Measurements from ENCODE around the gene EID3. TPM values are rescaled to one million over a fixed set of nuclear protein-coding genes. Genes with fewer than 3 reads are reported as not detected.

The EID3 gene
- total RNA-seq (1 to 10 TPM; 1.9 to 6.4 TPM), polyA plus RNA-seq (under 1 TPM; 0.17 to 0.46 TPM)

DNA sequence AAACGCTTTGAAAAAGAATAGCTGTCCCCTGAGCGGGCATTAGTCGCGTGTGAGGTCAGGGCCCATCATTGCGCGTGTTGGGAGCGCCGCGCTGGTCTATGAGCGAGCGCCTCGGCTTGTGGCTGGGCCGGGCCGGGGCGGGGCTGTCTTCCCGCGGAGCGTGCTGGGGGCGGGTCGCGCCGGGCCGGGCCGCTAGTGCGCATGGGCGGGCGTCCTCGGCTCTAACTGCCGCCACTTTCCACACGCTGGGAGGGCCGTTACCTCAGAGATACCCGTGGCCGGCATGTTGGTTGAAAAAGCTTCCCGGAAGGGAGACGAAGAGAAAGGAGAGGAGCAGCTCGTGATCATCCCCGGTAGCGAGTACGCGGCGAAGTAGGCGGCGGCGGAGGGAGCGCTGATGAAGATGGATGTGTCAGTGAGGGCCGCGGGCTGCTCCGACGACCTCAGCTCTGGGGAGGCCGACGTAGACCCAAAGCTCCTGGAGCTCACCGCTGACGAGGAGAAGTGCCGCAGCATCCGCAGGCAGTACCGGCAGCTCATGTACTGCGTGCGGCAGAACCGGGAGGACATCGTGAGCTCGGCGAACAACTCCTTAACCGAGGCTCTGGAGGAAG is at the start of gene EID3:
Gene EID3, plus strand, starts transcription at position 202 of the 614 bp plus-strand sequence. Its CDS starts 196 bp downstream, at position 398.
- TF ChIP-seq YY1 (IDR thresholded peaks at IDR 0.05) (peak; percentile 11), GABPA (IDR thresholded peaks at IDR 0.05 in 1 of 2, conservative IDR thresholded peaks at IDR 0.05 in 1 of 2) (no peak), NR2F2 (IDR thresholded peaks at IDR 0.05) (no peak), SP1 (IDR thresholded peaks at IDR 0.05) (no peak), HNF4A (conservative IDR thresholded peaks at IDR 0.05) (no peak)
- TF ChIP-seq, protein P1, sequence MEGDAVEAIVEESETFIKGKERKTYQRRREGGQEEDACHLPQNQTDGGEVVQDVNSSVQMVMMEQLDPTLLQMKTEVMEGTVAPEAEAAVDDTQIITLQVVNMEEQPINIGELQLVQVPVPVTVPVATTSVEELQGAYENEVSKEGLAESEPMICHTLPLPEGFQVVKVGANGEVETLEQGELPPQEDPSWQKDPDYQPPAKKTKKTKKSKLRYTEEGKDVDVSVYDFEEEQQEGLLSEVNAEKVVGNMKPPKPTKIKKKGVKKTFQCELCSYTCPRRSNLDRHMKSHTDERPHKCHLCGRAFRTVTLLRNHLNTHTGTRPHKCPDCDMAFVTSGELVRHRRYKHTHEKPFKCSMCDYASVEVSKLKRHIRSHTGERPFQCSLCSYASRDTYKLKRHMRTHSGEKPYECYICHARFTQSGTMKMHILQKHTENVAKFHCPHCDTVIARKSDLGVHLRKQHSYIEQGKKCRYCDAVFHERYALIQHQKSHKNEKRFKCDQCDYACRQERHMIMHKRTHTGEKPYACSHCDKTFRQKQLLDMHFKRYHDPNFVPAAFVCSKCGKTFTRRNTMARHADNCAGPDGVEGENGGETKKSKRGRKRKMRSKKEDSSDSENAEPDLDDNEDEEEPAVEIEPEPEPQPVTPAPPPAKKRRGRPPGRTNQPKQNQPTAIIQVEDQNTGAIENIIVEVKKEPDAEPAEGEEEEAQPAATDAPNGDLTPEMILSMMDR (IDR thresholded peaks at IDR 0.05; ENCODE audit: low read depth, low read length, missing input control) = no peak
- TF ChIP-seq, protein P2, sequence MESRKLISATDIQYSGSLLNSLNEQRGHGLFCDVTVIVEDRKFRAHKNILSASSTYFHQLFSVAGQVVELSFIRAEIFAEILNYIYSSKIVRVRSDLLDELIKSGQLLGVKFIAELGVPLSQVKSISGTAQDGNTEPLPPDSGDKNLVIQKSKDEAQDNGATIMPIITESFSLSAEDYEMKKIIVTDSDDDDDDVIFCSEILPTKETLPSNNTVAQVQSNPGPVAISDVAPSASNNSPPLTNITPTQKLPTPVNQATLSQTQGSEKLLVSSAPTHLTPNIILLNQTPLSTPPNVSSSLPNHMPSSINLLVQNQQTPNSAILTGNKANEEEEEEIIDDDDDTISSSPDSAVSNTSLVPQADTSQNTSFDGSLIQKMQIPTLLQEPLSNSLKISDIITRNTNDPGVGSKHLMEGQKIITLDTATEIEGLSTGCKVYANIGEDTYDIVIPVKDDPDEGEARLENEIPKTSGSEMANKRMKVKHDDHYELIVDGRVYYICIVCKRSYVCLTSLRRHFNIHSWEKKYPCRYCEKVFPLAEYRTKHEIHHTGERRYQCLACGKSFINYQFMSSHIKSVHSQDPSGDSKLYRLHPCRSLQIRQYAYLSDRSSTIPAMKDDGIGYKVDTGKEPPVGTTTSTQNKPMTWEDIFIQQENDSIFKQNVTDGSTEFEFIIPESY (IDR thresholded peaks at IDR 0.05) = no peak
- TF ChIP-seq, protein P3, sequence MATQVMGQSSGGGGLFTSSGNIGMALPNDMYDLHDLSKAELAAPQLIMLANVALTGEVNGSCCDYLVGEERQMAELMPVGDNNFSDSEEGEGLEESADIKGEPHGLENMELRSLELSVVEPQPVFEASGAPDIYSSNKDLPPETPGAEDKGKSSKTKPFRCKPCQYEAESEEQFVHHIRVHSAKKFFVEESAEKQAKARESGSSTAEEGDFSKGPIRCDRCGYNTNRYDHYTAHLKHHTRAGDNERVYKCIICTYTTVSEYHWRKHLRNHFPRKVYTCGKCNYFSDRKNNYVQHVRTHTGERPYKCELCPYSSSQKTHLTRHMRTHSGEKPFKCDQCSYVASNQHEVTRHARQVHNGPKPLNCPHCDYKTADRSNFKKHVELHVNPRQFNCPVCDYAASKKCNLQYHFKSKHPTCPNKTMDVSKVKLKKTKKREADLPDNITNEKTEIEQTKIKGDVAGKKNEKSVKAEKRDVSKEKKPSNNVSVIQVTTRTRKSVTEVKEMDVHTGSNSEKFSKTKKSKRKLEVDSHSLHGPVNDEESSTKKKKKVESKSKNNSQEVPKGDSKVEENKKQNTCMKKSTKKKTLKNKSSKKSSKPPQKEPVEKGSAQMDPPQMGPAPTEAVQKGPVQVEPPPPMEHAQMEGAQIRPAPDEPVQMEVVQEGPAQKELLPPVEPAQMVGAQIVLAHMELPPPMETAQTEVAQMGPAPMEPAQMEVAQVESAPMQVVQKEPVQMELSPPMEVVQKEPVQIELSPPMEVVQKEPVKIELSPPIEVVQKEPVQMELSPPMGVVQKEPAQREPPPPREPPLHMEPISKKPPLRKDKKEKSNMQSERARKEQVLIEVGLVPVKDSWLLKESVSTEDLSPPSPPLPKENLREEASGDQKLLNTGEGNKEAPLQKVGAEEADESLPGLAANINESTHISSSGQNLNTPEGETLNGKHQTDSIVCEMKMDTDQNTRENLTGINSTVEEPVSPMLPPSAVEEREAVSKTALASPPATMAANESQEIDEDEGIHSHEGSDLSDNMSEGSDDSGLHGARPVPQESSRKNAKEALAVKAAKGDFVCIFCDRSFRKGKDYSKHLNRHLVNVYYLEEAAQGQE (IDR thresholded peaks at IDR 0.05) = no peak
- peak; percentile 92 for DNase-seq (ENCODE audit: low spot score)
- peak within 1 kb of the TSS in 1 of 2 donors; percentile 82 for H3K9ac ChIP-seq (ENCODE audit: low read depth in 1 of 2, low read length in 2 of 2)
- peak within 1 kb of the TSS; percentile 46 to 70 for H3K27ac ChIP-seq (ENCODE audit: low read depth in 1 of 2, low read length in 2 of 2)
- peaks cover 10 to 17% (median 11%) of the 10 kb centered on the region in 4 donors for H3K4me1 ChIP-seq (ENCODE audit: control insufficient read depth in 4 of 4, insufficient read depth in 4 of 4, low read length in 3 of 4)
- peaks cover 0 to 1% (median 0%) of the 10 kb centered on the region in 4 donors for H3K36me3 ChIP-seq (ENCODE audit: control insufficient read depth in 4 of 4, insufficient read depth in 3 of 4, low read depth in 1 of 4, low read length in 3 of 4)
- H3K9me3 ChIP-seq (ENCODE audit: control insufficient read depth in 4 of 4, low read length in 3 of 4) = no peaks in the 10 kb centered on the region
- H3K27me3 ChIP-seq (ENCODE audit: control insufficient read depth in 4 of 4, insufficient read depth in 4 of 4, low read length in 3 of 4) = no peaks in the 10 kb centered on the region
- WGBS = 23% methylated on average over 63 of the region's 63 CpGs
- peak within 1 kb of the TSS; percentile 21 to 61 (median 37) for H3K4me3 ChIP-seq (ENCODE audit: low read depth in 1 of 3, low read length in 3 of 3)

DNA sequence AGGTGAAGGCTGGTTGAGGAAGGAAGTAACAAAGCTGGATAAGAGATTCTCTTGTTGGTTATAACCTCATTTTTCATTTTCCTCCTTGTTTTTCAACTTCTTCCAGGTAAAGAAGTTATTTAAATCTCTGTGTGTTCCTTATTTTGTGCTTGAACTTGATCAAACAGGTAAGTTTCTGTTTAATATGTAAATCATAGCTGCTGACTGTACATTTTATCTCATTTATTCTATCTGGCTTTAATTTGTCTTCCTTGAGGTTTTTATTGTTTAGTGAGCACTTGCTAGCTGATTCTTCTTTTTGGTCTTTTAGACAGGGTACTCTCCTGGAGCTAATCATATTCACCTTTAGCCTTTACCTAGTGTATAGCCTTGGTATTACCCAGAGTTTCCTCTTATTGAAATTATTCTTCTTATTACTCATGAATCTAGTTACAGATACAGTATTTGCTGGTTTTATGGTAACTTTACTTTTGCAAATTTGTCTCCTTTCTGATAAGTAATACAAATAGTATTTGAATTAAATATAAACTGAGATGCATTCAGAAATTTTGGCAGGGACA is 45.5 kb upstream of the EID3 start:
- H3K27ac ChIP-seq (ENCODE audit: low read depth in 1 of 2, low read length in 2 of 2) = no peak overlapping the region
- H3K9ac ChIP-seq (ENCODE audit: low read depth in 1 of 2, low read length in 2 of 2) = no peak overlapping the region
- H3K4me1 ChIP-seq (ENCODE audit: control insufficient read depth in 4 of 4, insufficient read depth in 4 of 4, low read length in 3 of 4) = no peaks in the 10 kb centered on the region
- no peaks in the 10 kb centered on the region for H3K27me3 ChIP-seq (ENCODE audit: control insufficient read depth in 4 of 4, insufficient read depth in 4 of 4, low read length in 3 of 4)
- H3K9me3 ChIP-seq (ENCODE audit: control insufficient read depth in 4 of 4, low read length in 3 of 4) = no peaks in the 10 kb centered on the region
- H3K4me3 ChIP-seq (ENCODE audit: low read depth in 1 of 3, low read length in 3 of 3) = no peak overlapping the region
- DNase-seq (ENCODE audit: low spot score) = no peak
- TF ChIP-seq, protein P4, sequence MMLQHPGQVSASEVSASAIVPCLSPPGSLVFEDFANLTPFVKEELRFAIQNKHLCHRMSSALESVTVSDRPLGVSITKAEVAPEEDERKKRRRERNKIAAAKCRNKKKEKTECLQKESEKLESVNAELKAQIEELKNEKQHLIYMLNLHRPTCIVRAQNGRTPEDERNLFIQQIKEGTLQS (IDR thresholded peaks at IDR 0.05) = no peak
- TF ChIP-seq RXRA (IDR thresholded peaks at IDR 0.05) (no peak), HNF4G (IDR thresholded peaks at IDR 0.05) (no peak)
- TF ChIP-seq, protein P5, sequence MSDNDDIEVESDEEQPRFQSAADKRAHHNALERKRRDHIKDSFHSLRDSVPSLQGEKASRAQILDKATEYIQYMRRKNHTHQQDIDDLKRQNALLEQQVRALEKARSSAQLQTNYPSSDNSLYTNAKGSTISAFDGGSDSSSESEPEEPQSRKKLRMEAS (IDR thresholded peaks at IDR 0.05) = no peak
- TF ChIP-seq, protein P1 (IDR thresholded peaks at IDR 0.05; ENCODE audit: low read depth, low read length, missing input control) = no peak
- TF ChIP-seq, protein P3 (IDR thresholded peaks at IDR 0.05) = no peak
- TF ChIP-seq, protein P2 (IDR thresholded peaks at IDR 0.05) = no peak
- H3K36me3 ChIP-seq (ENCODE audit: control insufficient read depth in 4 of 4, insufficient read depth in 3 of 4, low read depth in 1 of 4, low read length in 3 of 4) = no peaks in the 10 kb centered on the region

Data from liver (tissue), 9 donors.